ENCODE data around the gene TRMT1.

Gene TRMT1

DNA sequence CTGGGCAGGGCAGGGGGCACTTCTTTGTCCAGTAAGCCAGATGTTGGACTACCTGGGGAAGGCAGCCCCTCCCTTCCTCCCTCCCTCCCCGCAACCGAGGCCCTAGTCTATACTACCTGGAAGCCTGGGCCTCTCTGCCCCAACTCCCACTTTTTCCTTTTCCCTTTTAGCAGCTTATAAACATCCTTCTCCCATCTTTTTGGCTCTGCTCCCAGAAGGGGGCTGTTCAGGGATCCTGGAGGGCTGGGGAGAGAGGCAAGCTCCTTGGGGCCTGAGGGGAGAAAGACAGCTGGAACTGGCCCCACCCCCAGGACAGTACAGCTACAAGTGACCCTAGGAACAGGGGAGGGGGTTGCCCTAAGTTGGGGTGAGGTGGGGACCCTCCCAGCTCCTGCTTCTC, 58.8 kb downstream of the TRMT1 start:
- peak overlapping the region; percentile 100 for H3K27ac ChIP-seq
- CTCF ChIA-PET = interaction anchor here (0.6 to 1.4 kb wide), 4 partner anchors 24 to 80 kb away, joined by 3 to 8 read pairs (median 3); no protein-coding TSS in a partner anchor

DNA sequence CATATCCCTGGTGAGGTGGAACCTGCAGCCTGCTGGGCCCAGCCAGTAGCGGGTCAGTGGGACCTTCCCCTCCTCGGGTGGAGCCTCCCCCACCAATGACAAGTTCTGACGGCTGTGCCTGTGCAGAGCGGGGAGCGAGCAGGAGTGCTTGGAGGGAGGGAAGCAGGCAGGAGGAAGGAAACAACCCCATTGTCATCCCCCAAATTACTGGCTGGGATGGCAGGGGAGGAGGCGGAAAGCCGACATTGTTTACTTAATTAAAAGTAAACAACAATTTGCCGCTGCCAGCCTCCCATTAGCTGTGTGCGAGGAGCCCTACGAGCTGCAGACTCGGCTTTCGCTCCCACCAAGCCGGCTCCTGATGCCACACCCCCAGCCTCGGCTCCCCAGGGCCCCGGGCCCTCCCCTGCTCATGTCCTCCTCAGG, 59.4 kb downstream of the TRMT1 start:
- POLR2A ChIA-PET (ENCODE audit: low non-redundant PET) = no interaction called here
- no peak for DNase-seq (ENCODE audit: low spot score)
- CTCF ChIA-PET = interaction anchor here (0.6 to 1.4 kb wide), 4 partner anchors 24 to 661 kb away, joined by 3 to 8 read pairs (median 4); no protein-coding TSS in a partner anchor

More for the DNA sequence above, 58.8 kb downstream of the TRMT1 start:
- POLR2A ChIA-PET (ENCODE audit: low non-redundant PET) = interaction anchor here (0.7 kb wide), 1 partner anchor 49 kb away, joined by 10 read pairs; no protein-coding TSS in a partner anchor
- no peak for DNase-seq (ENCODE audit: low spot score)
- TF ChIP-seq, protein P1, sequence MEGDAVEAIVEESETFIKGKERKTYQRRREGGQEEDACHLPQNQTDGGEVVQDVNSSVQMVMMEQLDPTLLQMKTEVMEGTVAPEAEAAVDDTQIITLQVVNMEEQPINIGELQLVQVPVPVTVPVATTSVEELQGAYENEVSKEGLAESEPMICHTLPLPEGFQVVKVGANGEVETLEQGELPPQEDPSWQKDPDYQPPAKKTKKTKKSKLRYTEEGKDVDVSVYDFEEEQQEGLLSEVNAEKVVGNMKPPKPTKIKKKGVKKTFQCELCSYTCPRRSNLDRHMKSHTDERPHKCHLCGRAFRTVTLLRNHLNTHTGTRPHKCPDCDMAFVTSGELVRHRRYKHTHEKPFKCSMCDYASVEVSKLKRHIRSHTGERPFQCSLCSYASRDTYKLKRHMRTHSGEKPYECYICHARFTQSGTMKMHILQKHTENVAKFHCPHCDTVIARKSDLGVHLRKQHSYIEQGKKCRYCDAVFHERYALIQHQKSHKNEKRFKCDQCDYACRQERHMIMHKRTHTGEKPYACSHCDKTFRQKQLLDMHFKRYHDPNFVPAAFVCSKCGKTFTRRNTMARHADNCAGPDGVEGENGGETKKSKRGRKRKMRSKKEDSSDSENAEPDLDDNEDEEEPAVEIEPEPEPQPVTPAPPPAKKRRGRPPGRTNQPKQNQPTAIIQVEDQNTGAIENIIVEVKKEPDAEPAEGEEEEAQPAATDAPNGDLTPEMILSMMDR (conservative IDR thresholded peaks at IDR 0.05; ENCODE audit: low read depth) = no peak

DNA sequence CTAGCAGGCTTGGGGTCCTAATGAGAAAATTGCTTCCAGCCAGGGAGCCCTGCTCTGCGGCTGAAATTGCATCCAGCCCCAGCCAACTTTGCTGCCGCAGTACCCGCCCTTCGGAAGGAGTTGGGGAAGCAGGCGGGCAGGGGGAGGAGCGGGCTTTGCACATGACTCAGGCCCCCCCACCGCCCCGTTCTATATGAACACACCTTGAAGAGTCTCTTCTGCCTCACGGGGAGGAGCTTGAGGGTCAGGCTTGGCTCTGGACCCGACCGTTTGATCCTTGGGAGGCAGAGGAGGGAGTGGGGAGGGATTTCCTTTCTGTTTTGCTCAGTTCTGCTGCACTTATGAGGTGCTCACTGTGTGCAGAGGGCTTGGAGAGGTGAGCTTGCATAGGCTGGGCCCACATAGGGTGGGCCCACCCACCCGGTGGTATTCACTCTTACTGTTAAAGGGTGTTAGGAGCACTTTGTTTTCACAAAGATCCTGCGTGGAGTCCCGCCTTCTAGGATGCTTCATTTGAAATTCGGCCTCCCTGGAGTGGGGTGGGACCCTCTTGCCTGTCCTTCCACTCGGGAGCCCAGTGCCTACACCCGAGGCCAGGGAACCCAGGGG, 60.4 kb downstream of the TRMT1 start:
- peak overlapping the region; percentile 100 for H3K27ac ChIP-seq
- peak; percentile 94 for DNase-seq (ENCODE audit: low spot score)
- TF ChIP-seq, protein P1 (conservative IDR thresholded peaks at IDR 0.05; ENCODE audit: low read depth) = no peak
- ChIA-PET POLR2A (ENCODE audit: low non-redundant PET) (no interaction called here), CTCF (interaction anchor here (0.6 to 1.4 kb wide), 6 partner anchors 22 to 438 kb away, joined by 3 to 6 read pairs (median 4); no protein-coding TSS in a partner anchor)

More for the DNA sequence above, 59.4 kb downstream of the TRMT1 start:
- TF ChIP-seq, protein P1 (conservative IDR thresholded peaks at IDR 0.05; ENCODE audit: low read depth) = no peak
- peak overlapping the region; percentile 100 for H3K27ac ChIP-seq

DNA sequence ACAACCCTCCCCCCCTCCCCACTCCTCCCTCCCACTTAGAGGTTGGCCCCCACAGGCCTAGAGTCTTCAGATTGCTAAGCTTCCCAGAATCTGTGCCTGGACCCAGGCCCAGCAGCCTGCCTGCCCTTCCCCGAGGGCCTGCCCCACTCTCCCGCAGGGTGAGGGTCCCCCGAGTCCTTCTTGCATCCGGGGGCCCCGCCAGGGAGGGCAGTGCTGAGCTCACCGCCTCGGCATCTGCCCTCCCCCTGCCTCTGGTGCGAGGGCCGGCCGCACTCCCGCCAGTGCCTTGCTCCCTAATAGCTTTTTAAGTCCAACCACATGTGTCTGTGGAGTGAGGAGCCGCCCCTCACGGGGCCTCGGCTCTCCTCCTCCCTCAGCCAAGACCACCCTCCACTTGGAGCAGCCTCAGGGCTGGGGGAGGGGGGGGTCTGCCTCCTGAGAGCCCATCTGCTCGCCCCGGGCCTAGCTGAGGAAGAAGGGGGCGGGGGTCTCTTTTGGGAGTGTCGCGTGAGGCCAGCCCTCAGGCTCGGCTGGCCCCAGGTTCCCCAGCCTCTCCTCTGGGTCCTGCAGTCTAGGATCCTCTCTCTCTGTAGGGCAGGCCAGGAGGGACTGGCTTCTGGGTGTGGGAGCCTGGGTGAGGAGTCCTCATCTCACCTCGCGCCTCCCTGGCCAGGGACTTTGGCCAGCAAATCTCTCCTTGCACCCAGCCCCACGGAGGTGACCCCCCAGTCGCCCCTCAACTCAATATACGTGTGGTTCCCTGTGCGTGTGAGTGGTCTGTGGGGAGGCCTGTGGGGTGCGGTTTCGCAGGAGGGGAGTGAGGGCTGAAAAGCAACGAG, 61.1 kb downstream of the TRMT1 start:
- peak overlapping the region; percentile 100 for H3K27ac ChIP-seq
- ChIA-PET POLR2A (ENCODE audit: low non-redundant PET) (no interaction called here), CTCF (interaction anchor here (0.5 to 1.6 kb wide), 8 partner anchors 10 to 236 kb away, joined by 3 to 6 read pairs (median 4); no protein-coding TSS in a partner anchor)
- TF ChIP-seq, protein P1 (conservative IDR thresholded peaks at IDR 0.05; ENCODE audit: low read depth) = no peak
- DNase-seq (ENCODE audit: low spot score) = peak; percentile 69

Data from RWPE1 (cell line).